Midbrain (tissue), 1 donor: ENCODE measurements around the gene MAN1C1.

Experiments
- DNase-seq: peaks from one replicate; lab custom pipeline; 2025; lab: John Stamatoyannopoulos, UW

Gene MAN1C1

GRCh38 chr1:25742316-25742715, 125.7 kb downstream of the MAN1C1 start:
- no peak for DNase-seq

GRCh38 chr1:25743164-25744139, 126.9 kb downstream of the MAN1C1 start:
- peak; percentile 64 for DNase-seq

- peak; percentile 62 for DNase-seq
Measured at GRCh38 chr1:25744140-25744581, 127.6 kb downstream of the MAN1C1 start.

DNA sequence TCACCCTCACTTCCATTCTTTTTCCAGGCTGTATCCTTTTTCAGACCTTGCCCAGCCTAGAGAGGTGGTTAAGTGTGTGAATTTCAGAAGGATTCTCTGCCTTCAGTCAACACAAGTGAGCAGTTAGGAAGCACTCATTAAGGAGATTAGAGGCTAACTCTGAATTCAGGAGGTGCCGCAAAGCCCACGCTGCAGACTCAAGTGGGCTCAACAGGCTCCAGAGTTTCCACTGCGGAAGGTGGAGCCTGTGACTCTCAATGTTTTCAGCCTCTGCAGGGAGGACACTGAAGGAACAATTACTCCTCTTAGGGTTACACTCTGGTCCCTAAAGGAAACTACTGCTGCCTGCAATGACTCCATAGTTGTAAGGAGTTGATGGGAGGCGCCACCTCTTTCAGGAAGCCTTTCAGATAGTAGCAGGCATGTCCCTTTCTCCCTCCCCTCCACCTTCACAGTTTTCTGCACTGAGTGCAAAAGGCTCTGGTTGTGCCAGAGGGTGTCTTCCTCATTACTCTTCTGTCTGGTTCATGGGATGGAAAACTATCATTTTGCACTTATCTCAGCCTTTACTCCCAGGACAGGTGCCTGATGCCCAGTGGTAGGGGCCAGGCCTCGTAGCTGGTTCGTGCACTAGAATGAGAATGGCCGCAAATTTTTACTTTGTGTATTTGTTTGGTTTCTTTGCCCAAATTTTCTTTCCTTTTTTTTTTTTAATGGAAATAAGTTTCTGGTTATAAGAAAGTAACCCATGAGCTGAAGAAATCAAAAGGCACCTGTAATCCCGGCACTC, 128.2 kb downstream of the MAN1C1 start:
- DNase-seq = no peak

DNA sequence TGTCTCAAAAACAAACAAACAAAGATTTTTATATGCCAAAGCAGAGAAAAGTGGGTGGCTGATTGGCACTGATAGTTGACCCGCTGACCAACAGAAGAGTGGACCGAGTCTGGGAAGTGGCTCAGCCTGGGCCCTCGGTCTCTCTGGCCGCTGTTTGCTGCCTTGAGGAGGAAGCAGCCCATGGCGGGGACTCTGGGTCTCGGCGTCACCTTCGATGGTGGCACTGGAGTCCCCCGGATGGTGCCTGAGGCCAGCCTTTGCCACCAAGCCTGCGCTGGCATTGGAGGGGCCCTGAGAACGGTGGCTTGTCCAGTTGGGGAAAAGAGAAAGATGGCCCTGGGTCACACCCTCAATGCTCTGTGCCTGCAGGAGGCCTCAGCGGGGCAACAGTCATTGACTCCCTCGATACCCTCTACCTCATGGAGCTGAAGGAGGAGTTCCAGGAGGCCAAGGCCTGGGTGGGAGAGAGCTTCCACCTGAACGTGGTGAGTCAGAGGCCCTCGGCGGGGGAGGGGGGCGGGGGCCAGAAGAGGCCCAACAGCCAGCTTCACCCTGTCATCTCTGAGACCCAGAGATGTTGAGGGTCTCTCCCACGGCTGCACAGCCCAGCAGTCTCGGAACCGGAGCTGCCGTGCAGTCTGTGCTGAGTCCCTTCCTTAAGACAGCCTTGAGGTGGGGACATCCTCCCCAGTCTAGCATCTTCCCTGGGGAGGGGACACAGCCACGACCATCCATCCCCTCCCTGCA, 129.9 kb downstream of the MAN1C1 start:
- no peak for DNase-seq

DNA sequence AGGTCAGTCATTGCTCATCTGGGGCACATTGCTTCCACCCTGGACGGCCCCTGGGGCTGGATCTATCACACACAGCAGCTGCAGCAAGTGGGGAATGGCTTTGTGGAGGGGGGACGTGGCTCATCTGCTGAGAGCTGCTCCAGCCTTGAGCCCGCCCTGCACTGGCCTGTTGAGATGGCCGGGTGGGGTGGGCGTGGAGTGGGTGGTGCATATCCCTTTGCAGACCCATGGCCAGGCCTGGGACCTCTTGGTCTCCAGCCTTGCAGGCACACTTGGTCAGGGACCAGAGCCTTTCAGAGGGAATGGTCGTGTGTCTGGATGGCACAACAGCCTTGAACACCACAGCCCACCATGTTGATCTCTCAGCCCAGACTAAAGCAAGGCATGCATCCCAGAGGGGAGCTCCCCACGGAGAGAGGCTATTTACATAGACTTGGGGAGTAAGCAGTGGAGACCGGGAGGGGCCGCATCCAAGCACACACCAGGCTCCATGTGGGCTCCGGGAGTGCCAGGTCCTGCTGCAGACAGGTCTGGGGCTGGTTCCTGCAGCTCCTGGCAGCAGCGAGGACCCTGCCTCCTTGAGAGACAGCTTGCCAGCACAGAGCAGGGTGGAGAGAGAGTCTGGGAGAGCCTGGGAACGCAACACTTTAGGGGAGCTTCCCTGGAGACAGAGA, 130.6 kb downstream of the MAN1C1 start:
- DNase-seq = no peak

GRCh38 chr1:25748531-25749205, 132.1 kb downstream of the MAN1C1 start:
- DNase-seq = no peak

- no peak for DNase-seq
Measured at GRCh38 chr1:25750923-25751605, 134.5 kb downstream of the MAN1C1 start.

DNA sequence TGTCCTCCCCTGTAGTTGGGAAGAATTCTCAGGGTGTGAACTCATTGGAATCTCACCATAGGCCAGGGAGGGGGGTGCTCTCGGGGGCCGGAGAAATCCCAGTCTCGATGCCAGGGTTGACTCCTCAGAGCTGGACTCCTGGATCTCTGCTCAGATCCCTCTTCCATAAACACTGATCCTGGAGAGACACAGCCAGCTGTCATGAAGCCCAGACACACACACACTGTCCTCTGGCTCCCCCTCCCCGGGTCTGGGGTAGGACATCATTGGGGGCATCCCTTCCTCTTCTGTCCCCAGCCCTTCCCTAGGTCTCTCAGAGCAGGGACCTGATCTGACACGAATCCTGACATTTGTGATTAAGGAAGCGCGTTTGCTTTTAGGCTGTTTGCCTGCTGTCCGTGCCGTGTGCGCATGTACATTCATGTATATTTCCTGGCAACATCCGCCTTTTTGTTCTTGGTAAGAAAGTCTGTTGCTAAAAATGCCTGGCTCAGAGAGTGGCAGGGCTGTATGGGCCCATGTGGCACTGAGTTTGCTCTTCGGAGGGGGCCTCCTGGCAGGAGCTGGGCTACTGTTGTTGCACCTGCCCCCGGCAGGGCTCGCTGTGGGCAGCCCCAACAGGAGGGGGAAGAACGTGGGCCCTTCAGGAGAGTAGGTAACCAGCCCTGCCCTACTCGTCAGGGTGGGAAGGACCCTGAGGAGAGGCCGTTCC, 138.0 kb downstream of the MAN1C1 start:
- no peak for DNase-seq

- no peak for DNase-seq
Measured at GRCh38 chr1:25755475-25756125, 139.0 kb downstream of the MAN1C1 start.

GRCh38 chr1:25756215-25756614, 139.6 kb downstream of the MAN1C1 start:
- DNase-seq = no peak

DNA sequence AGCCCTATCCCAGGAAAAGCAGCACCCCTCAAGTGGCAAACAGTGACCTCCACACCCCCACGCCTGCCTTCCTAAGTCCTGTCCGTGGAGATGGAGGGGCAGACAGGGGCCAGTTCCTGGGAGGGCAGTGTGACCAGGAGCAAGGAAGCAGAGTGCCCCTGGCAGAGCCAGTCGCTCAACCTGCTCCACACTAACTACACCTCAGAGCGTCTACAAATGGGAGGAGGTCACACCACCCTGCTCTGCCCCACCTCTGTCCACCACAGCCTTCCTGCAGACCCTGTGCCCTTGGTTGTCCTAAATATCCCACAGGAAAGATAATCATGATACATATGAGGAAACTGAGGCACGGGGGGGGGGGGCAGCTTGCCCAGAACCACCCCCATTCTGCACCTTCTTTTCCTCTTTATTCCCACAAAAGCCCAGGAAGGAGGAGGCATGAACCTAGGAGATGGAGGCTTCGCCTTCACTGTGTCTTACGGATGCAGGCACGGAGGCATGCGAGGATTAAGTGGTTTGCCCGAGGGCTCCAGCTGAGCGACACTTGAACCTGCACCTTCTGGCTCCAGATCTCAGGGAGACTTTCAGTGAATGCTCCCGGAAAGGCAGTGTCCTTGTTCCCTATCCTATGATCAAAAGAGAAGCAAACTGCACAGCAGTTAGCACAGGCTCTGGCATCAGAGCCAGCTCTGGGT, 140.7 kb downstream of the MAN1C1 start:
- no peak for DNase-seq

- DNase-seq = no peak
Measured at GRCh38 chr1:25757846-25758185, 141.2 kb downstream of the MAN1C1 start.

DNA sequence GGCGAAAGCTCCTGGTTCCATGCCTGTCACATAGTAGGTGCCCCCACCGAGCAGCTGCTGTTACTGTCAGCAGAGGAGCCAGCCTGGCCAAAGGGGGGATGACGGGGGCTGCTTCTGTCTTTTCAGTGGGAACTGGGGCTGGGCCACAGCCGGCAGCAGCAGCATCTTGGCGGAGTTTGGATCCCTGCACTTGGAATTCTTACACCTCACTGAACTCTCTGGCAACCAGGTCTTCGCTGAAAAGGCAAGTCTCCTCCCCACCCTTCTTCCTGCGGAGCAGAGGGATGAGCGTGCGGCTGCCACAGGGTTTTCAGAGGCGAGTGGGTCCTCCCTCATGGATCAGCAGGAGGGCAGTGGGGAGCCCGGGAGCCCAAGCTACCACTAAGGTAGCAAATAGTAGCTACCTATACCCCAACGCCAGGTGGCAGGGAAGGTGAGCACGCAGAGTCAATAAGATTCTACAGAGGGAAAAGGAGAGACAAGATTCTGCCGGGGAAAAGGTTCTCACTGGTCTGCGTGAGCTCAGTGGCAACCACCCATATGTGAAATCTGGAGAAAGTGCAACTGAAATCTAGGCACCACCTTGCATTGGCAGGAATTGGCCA, 142.0 kb downstream of the MAN1C1 start:
- DNase-seq = no peak

GRCh38 chr1:25760122-25760719, 143.6 kb downstream of the MAN1C1 start:
- no peak for DNase-seq

- DNase-seq = no peak
Measured at GRCh38 chr1:25760871-25761270, 144.3 kb downstream of the MAN1C1 start.

GRCh38 chr1:25763493-25763892, 146.9 kb downstream of the MAN1C1 start:
- no peak for DNase-seq
